DOHH2 (cell line): ENCODE measurements around the gene ZBTB18.

Experiments
- H3F3A ChIP-seq: fragments of 200-600 bp; sonication (generic), shearing (Covaris generic); 2 replicates; pipeline ENCODE4 v1.6.0; 2016; ENCODE audit warnings: antibody characterized with exemption, mild to moderate bottlenecking; ENCODE audit not compliant: control insufficient read depth, insufficient read depth
- H3K27ac ChIP-seq: fragments of 200-600 bp; sonication (generic); 2 replicates; pipeline ENCODE4 v1.5.1; 2014; ENCODE audit warnings: low read depth, mild to moderate bottlenecking, low read length, moderate library complexity
- H3K27me3 ChIP-seq: fragments of 200-600 bp; sonication (generic); 2 replicates; pipeline ENCODE4 v1.6.1; 2014; ENCODE audit warnings: mild to moderate bottlenecking, low read length, mixed read lengths; ENCODE audit not compliant: control insufficient read depth
- H3K36me3 ChIP-seq: fragments of 200-600 bp; sonication (generic); 2 replicates; pipeline ENCODE4 v1.6.1; 2014; ENCODE audit warnings: mild to moderate bottlenecking, low read length, moderate library complexity, mixed read lengths; ENCODE audit not compliant: control insufficient read depth
- H3K4me1 ChIP-seq: fragments of 200-600 bp; sonication (generic); 2 replicates; pipeline ENCODE4 v1.6.1; 2014; ENCODE audit warnings: mild to moderate bottlenecking, low read length, mixed read lengths; ENCODE audit not compliant: control insufficient read depth
- H3K4me2 ChIP-seq: fragments of 200-600 bp; sonication (generic); 2 replicates; pipeline ENCODE4 v1.6.0; 2014; ENCODE audit warnings: mild to moderate bottlenecking, low read length, moderate library complexity
- H3K4me3 ChIP-seq: fragments of 200-600 bp; sonication (generic); 2 replicates; pipeline ENCODE4 v1.5.1; 2014; ENCODE audit warnings: mild to moderate bottlenecking, low read length, mixed read lengths
- H3K79me2 ChIP-seq: fragments of 200-600 bp; sonication (generic); 2 replicates; pipeline ENCODE4 v1.6.1; 2014; ENCODE audit warnings: mild to moderate bottlenecking, low read length, mixed read lengths; ENCODE audit not compliant: control insufficient read depth
- H3K9me2 ChIP-seq: fragments of 200-600 bp; sonication (generic); replicated peaks from 2 replicates; pipeline ENCODE4 v1.6.1; 2014; ENCODE audit warnings: mild to moderate bottlenecking, low read length, mixed read lengths; ENCODE audit not compliant: control insufficient read depth
- H3K9me3 ChIP-seq: fragments of 200-600 bp; sonication (generic); 2 replicates; pipeline ENCODE4 v1.6.1; 2014; ENCODE audit warnings: antibody characterized with exemption, low read length, mixed read lengths; ENCODE audit not compliant: control insufficient read depth, insufficient read depth
- H4K20me1 ChIP-seq: fragments of 200-600 bp; sonication (generic); 2 replicates; pipeline ENCODE4 v1.6.0; 2014; ENCODE audit warnings: low read depth, mild to moderate bottlenecking, antibody characterized with exemption, low read length, moderate library complexity; ENCODE audit not compliant: control insufficient read depth, insufficient read depth
- EZH2phosphoT487 ChIP-seq: fragments of 200-600 bp; sonication (generic); IDR thresholded peaks from 2 replicates; pipeline ENCODE4 v1.6.1; 2017; ENCODE audit warnings: borderline replicate concordance, mild to moderate bottlenecking, antibody characterized with exemption, low read length, moderate library complexity, mixed read lengths
- TF ChIP-seq, protein P1 (sequence below): fragments of 200-600 bp; sonication (generic); IDR thresholded peaks from one replicate; pipeline ENCODE4 v1.5.1; 2014; ENCODE audit warnings: antibody characterized with exemption, mild to moderate bottlenecking, low read depth, low read length; ENCODE audit not compliant: poor library complexity, severe bottlenecking

Gene ZBTB18

DNA sequence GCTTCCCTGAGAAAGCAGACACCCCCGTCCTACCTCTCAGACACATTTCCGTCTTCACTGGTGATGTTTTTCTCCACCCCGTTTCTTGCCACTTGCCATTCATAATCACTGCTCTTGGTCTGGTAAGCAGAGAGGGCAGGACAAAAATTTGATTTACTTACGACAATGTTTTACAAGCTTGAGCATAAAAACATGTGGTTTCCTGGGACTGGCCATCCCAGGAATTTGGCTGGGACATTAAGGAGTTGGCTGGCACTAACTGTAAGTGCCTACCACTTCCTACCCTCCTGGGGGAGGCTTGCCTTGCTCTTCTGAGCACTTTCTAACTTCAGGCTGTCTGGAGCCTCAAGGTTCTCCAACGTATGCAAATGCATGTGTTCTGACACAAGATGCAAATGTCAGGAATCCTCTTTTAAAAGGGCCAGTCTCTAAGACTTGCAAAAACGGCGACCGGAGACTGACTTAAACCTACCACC lies 24.2 kb downstream of the ZBTB18 start:
- Histone ChIP-seq H3K27ac (no peak overlapping the region), H3K4me2 (peak overlapping the region; percentile 79)
- no peak for TF ChIP-seq EZH2phosphoT487
- TF ChIP-seq, protein P1, sequence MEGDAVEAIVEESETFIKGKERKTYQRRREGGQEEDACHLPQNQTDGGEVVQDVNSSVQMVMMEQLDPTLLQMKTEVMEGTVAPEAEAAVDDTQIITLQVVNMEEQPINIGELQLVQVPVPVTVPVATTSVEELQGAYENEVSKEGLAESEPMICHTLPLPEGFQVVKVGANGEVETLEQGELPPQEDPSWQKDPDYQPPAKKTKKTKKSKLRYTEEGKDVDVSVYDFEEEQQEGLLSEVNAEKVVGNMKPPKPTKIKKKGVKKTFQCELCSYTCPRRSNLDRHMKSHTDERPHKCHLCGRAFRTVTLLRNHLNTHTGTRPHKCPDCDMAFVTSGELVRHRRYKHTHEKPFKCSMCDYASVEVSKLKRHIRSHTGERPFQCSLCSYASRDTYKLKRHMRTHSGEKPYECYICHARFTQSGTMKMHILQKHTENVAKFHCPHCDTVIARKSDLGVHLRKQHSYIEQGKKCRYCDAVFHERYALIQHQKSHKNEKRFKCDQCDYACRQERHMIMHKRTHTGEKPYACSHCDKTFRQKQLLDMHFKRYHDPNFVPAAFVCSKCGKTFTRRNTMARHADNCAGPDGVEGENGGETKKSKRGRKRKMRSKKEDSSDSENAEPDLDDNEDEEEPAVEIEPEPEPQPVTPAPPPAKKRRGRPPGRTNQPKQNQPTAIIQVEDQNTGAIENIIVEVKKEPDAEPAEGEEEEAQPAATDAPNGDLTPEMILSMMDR: no peak

DNA sequence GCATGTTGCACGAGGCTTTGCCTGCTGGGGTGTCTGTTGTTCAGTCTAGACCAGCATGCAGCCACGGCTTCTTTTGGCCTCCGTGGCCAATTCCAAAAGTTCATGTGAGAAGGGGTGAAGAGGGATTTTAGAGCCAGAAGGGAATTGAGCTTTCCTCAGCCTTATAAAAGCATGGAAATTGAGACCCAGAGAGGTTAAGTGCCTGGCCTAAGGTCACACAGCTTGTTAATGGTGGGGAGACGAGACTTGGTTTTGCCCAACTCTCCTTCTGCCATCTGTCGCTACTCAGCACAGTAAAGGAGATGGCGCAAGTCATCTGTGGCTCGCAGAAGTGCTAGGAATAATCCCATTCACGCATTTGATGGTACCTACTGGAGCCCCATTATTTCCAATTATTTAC lies 25.7 kb downstream of the ZBTB18 start:
- Histone ChIP-seq H3K27ac (no peak overlapping the region), H3K4me1 (peaks cover 21% of the 10 kb centered on the region), H3K4me2 (no peak overlapping the region), H3K9me2 (no peaks in the 10 kb centered on the region), H3K9me3 (no peaks in the 10 kb centered on the region), H3K36me3 (no peaks in the 10 kb centered on the region), H3F3A (no peaks in the 10 kb centered on the region), H3K4me3 (no peak overlapping the region), H4K20me1 (no peaks in the 10 kb centered on the region), H3K27me3 (peaks cover 19% of the 10 kb centered on the region), H3K79me2 (no peaks in the 10 kb centered on the region)
- TF ChIP-seq EZH2phosphoT487: no peak
- TF ChIP-seq, protein P1: no peak

More for the DNA sequence above, 24.2 kb downstream of the ZBTB18 start:
- peak overlapping the region; percentile 63 for H3K4me3 ChIP-seq
- H3K4me1 ChIP-seq: peaks cover 21% of the 10 kb centered on the region
- no peaks in the 10 kb centered on the region for H4K20me1 ChIP-seq
- H3K9me2 ChIP-seq: no peaks in the 10 kb centered on the region
- H3F3A ChIP-seq: no peaks in the 10 kb centered on the region
- H3K79me2 ChIP-seq: no peaks in the 10 kb centered on the region
- no peaks in the 10 kb centered on the region for H3K36me3 ChIP-seq
- peaks cover 16% of the 10 kb centered on the region for H3K27me3 ChIP-seq
- H3K9me3 ChIP-seq: no peaks in the 10 kb centered on the region

DNA sequence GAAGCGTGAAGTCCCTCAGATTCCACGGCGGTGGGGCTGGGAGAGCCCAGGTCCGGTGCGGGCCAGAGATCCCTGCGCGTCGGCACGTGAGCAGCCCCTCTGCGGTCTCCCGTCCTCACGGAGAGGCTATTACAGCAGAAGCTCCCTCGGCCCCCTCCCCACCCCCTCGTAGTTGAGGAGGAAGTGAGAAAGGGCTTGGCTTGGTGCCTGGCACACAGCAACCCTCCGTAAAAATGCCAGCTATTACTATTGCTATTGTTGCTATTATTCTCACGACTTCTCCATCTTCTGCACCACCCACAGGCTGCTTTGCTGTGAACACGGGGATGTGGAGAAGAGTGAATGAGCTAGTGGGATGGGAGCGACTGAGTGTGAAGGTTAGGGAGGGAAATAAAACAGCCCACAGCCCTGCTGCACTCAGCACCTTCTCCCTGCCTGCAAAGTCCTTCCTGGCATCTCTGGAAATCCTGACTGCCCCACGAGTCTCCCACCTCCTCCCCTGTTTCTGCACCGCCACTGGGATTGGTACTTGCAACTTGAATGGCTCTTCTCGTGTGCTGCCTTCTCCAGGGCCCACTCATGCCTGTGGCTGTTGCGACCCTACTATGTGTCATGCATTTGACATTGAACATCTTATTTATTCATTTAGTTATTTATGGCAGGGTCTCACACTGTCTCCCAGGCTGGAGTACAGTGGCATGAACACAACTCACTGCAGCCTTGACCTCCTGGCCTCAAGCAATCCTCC lies 26.6 kb downstream of the ZBTB18 start:
- H3F3A ChIP-seq: no peaks in the 10 kb centered on the region
- no peaks in the 10 kb centered on the region for H3K9me3 ChIP-seq
- no peaks in the 10 kb centered on the region for H3K36me3 ChIP-seq
- no peaks in the 10 kb centered on the region for H3K79me2 ChIP-seq
- H3K9me2 ChIP-seq: no peaks in the 10 kb centered on the region
- no peaks in the 10 kb centered on the region for H4K20me1 ChIP-seq
- H3K27me3 ChIP-seq: peaks cover 19% of the 10 kb centered on the region
- H3K4me2 ChIP-seq: no peak overlapping the region
- TF ChIP-seq, protein P1: no peak
- peaks cover 21% of the 10 kb centered on the region for H3K4me1 ChIP-seq
- H3K27ac ChIP-seq: no peak overlapping the region
- no peak overlapping the region for H3K4me3 ChIP-seq
